LHCN-M2 (cell line): ENCODE data around the gene TINAGL1. TPM values are rescaled to one million over a fixed set of nuclear protein-coding genes. Genes with fewer than 3 reads are reported as not detected.
A peak's percentile ranks its signal among the peaks of the same experiment; 100 is the strongest.

ENCODE experiments used
- DNase-seq: peaks from one replicate; pipeline ENCODE4 v3.0.0-alpha.2; 2012; ENCODE audit warnings: low read depth
- total RNA-seq: library from RNA; depleted of rRNA; stranded (reverse); fragments of >200 nt; gene quantifications from 2 replicates; pipeline ENCODE4 v1.2.3, GENCODE V29; 2014; rRNA removed

TINAGL1 gene
- total RNA-seq, 1 experiment from 2014 or later: not detected

- DNase-seq: peak; percentile 43
These were observed 50.2 kb downstream of the TINAGL1 start for GRCh38 chr1:31626223-31627207.

- peak; percentile 68 for DNase-seq
These were observed 51.1 kb downstream of the TINAGL1 start for GRCh38 chr1:31627301-31627929.

DNA sequence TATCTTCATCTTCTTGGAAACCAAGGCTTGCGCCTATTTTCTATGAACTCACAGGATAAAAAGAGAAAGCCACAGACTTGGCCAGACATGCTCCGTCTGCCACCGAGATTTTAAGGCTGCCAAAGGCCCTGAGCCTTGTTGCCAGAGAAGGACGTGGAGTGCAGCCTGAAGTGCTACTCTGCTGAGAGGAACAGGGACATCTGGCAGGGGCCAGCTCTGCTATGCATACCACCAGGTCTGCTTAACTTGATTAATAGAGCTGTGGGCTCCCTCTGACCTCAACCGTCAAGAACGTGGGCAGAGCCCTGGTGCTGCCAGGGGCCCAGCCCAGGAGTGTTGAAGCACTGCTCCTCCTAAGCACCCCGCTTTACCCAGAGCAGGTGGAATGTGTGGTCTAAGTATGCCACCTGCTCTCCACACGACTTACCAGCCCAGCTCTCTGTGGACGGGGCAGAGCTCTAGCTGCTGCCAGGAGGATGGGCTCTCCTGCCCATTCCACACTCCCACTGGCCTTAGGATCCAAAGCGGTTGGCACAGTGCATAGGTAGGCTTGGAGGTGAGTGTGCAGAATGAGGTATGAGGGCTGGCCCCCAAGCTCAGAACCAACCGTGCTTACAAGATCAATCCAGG lies 51.7 kb downstream of the TINAGL1 start:
- peak; percentile 17 for DNase-seq

DNA sequence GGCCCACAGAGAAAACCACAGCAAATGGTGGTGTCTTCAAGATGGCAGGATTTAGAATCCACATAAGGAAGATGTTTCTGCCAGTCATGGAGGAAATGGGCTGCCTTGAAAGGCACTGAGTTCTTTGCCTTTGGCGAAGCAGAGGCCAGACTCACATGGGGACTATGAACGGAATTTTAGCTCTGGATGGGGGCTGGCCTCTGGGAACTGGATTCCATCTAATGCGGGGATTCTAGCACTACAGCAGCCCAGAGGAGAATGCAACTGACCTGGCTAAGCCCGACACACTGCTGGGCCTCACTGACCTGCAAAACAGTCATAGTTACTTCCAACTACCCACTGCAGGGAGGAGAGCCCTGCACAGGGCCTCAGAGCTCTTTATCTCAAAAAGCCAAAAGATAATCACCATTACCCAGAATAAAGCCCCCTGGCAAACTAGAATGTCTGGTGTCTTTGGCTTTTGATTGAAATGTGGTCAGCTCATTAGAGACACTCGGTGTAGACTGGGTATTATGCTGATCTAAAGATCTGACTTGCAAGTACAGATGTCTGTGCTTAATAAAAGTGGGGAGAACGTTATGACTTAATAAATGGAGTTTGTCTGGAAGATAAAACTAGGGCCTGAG lies 52.7 kb downstream of the TINAGL1 start:
- no peak for DNase-seq

DNA sequence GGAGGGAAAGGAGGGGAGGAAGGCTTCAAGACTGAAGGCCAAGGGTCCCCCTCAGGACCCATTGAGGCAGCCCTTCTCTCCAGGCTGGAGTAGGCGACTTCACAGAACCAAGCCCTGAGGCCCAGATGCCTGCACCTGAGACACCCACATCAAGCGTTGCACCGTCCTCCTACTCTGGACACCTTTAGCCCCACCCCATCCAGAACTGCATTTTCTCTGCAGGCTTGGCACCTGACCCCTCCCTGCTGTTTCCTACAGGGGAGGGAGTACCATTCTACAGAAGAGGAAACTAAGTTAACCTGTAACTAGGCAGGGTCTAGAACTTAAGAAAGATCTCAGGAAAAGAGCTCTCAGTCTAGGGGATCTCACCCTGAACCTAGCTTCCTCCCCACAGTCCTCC lies 56.3 kb downstream of the TINAGL1 start:
- DNase-seq: no peak

DNA sequence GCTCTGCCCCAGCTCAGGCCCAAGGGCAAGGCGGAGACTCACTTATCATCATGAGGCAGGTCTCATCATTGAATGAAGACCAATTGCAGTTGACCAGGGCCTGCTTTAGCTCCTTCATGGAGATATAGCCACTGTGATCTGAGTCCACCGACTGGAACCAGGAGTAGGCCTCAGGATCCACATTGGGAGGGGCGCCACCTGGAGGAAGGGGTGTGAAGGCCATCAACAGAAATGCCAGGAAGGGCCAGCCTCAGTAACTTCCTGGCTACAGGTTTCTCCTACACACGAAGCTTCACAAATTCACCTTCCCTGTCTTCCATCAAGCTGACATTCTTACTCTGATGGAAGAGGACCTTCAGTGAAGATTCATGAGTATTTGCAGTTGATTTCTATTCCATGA lies 56.8 kb downstream of the TINAGL1 start:
- no peak for DNase-seq

Other genes with a start within 250 kb of the TINAGL1 start
- 5.1 and 10.2 TPM in 2 replicates for gene FABP3, start 203.4 kb upstream of the TINAGL1 start, total RNA-seq
- gene SERINC2, start 163.3 kb upstream of the TINAGL1 start, total RNA-seq: 18.4 and 23.9 TPM in 2 replicates
- gene HCRTR1, start 41.2 kb downstream of the TINAGL1 start, total RNA-seq: not detected in 2 replicates
- 67.5 and 78.3 TPM in 2 replicates for gene PEF1, start 68.4 kb downstream of the TINAGL1 start, total RNA-seq
- 9.8 and 11.5 TPM in 2 replicates for gene COL16A1, start 127.5 kb downstream of the TINAGL1 start, total RNA-seq
- gene ADGRB2, start 187.8 kb downstream of the TINAGL1 start, total RNA-seq: 20.5 and 22.6 TPM in 2 replicates
- 52.0 and 58.6 TPM in 2 replicates for gene SPOCD1, start 239.5 kb downstream of the TINAGL1 start, total RNA-seq